Uterus (tissue), 2 donors: ENCODE results near the gene ZC3H14.

Experiments used
- CTCF ChIP-seq, 4 experiments: fragments of 200-600 bp in 2 of 4; fragments of 450-650 bp in 2 of 4; sonication (generic) in 2 of 4; IDR thresholded peaks; one replicate each; pipeline ENCODE4 v1.5.1; 2016 to 2019; ENCODE audit warnings: antibody characterized with exemption in 4 of 4, mild to moderate bottlenecking in 2 of 4, moderate library complexity in 1 of 4
- POLR2A ChIP-seq, 2 donors: fragments of 450-650 bp; IDR thresholded peaks; one replicate each; pipeline ENCODE4 v1.6.1; 2016; ENCODE audit warnings: antibody characterized with exemption in 2 of 2, mild to moderate bottlenecking in 1 of 2, moderate library complexity in 1 of 2

GRCh38 chr14:88568196-88568595 lies 5.4 kb downstream of the ZC3H14 start:
- TF ChIP-seq CTCF (IDR thresholded peaks at IDR 0.05) (no peak), POLR2A (IDR thresholded peaks at IDR 0.05) (no peak)
